Measurements from ENCODE around the gene TAS1R3. TPM values are rescaled to one million over a fixed set of nuclear protein-coding genes. Genes with fewer than 3 reads are reported as not detected.
A peak's percentile ranks its signal among the peaks of the same experiment; 100 is the strongest.
"Not testable (repeated sequence)": the region's sequence is repeated elsewhere in the genome, so short reads cannot be mapped to it uniquely, and the experiment has no call there.

The TAS1R3 gene
- total RNA-seq, 1 experiment from 2014 or later = 0.48 TPM

DNA sequence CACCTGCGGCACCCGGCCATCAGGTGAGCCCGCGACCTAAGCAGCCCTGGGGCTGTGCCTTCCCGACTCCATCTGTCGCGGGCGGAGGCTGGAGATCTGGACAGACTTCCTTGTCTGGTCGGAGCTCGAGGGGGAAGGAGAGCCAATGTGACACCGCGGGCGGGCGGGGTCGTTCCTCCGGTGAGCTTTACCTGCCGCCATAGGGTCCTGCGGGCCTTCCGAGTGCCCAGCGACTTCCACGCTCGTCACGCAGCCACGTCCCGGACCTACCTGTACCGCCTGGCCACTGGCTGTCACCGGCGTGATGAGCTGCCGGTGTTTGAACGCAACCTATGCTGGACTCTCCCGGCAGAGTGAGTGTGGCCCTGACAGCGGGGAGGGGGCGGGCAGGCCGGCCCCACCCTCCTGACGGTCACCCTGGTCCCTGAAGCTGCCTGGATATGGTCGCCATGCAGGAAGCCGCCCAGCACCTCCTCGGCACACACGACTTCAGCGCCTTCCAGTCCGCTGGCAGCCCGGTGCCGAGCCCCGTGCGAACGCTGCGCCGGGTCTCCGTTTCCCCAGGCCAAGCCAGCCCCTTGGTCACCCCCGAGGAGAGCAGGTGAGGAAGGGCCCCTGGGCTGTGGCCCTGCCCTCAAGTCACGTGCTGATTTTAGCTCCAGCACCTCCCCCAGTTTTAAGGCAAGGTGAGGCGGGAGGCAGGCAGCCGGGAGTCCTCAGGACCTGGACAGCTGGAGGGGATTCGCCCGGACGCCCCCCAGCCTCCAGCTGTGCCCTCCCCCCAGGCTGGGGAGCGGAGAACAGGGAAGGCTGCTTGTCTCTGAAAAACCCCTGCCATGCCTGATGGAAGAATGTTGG, 21.6 kb upstream of the TAS1R3 start:
- DNase-seq (ENCODE audit: low read depth) = no peak

GRCh38 chr1:1310109-1310385, 21.0 kb upstream of the TAS1R3 start:
- DNase-seq (ENCODE audit: low read depth) = no peak

DNA sequence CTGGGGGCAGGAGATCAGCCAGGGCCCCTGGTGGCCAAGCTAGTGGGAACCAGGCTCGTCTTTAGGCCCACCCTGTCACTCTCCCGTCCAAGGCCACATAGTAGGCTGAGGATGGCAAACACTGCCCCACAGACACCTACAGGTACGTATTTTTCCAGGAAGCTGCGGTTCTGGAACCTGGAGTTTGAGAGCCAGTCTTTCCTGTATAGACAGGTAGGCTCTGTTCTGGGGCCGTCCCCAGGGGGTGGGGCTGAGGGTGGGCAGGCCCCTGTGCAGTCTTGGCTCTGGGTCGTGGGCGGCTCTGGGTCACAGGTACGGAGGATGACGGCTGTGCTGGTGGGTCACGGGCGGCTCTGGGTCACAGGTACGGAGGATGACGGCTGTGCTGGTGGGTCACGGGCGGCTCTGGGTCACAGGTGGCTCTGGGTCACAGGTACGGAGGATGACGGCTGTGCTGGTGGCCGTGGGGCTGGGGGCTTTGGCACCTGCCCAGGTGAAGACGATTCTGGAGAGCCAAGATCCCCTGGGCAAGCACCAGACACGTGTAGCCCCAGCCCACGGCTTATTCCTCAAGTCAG, 20.5 kb upstream of the TAS1R3 start:
- no peak for DNase-seq (ENCODE audit: low read depth)

- no peak for DNase-seq (ENCODE audit: low read depth)
Observed at GRCh38 chr1:1311107-1312104, 19.7 kb upstream of the TAS1R3 start.

GRCh38 chr1:1312450-1313314, 18.4 kb upstream of the TAS1R3 start:
- no peak for DNase-seq (ENCODE audit: low read depth)

GRCh38 chr1:1313500-1314236, 17.4 kb upstream of the TAS1R3 start:
- DNase-seq (ENCODE audit: low read depth) = no peak

DNA sequence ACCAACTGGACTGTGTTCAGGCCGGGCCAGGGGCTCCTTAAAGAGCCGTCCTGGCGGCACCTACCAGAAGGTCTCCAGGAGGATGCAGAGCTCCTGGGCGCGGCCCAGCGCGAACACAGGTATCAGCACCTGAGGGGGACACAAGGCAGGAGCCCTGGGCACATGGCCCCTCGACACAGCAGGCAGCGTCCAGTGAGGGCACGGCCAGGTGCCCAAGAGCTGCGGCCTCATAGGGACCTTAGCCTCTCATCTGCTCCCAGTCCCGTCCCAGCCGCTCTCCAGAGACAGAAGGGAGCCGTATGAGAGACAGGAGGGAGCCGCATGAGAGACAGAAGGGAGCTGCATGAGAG, 16.9 kb upstream of the TAS1R3 start:
- no peak for DNase-seq (ENCODE audit: low read depth)

DNA sequence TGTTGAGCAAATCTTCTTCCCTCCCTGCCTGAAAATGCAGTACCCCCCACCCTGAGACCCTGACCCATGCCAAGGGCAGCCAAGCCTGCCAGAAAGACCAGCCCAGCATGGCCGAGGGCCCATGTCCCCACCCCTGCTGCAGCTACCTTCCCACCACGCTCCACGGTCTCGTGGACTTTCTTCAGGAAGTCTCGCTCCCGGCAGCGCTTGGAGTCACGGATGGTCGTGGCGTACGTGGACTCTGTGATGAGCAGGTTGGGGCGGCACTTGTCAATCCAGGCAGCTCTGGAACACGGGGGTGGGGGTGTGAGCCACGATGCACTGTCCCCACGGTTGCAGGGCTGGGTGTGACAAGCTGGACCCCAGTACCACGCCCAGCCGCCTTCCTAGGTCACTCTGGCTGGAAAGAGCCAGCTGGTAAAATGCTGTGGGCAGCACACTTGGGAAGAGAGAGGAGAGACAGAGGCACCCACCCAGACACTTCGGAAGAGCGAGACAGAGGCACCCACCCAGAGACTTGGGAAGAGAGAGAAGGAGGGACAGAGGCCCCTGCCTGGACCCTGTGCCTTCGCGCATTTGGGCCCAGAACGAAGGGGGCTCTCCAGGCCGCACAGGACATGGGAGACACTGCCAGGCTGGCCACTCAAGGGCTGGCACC, 16.3 kb upstream of the TAS1R3 start:
- no peak for DNase-seq (ENCODE audit: low read depth)

DNA sequence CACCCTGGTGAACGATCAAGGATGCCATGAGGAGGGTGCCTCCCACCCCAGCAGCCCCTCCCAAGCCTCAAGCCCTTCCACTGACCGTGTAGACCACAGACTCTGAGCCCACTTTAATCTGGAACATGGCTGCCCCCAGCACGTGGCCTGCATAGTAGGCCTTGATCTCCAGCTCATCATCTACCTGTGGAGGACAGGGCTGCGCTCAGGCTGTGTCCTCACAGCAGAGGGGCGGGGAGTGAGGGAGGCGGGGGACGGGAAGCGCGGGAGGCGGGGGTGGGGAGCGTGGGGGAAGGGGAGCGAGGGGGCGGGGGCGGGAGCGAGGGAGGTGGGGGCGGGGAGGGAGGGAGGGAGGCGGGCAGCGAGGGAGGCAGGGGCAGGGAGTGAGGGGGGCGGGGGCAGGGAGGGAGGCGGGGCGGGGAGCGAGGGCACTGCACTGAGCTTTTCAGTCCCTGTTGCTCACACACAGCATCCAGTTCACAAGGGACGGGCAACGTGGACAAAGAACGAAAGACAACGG, 15.6 kb upstream of the TAS1R3 start:
- no peak for DNase-seq (ENCODE audit: low read depth)

DNA sequence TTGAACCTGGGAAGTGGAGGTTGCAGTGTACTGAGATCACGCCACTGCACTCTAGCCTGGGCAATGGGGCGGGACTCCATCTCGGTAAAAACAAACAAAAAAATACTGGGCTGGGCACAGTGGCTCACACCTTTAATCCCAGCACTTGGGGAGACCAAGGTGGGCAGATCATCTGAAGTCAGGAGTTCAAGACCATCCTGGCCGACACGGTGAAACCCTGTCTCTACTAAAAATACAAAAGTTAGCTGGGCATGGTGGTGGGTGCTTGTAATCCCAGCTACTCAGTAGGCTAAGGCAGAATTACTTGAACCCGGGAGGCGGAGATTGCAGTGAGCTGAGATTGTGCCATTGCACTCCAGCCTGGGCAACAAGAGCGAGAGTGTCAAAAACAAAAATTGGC, 14.9 kb upstream of the TAS1R3 start:
- not testable (repeated sequence) for DNase-seq (ENCODE audit: low read depth)

GRCh38 chr1:1317420-1317819, 13.7 kb upstream of the TAS1R3 start:
- DNase-seq (ENCODE audit: low read depth) = no peak

- peak; percentile 94 for DNase-seq (ENCODE audit: low read depth)
Observed at GRCh38 chr1:1318131-1318652, 12.9 kb upstream of the TAS1R3 start.

DNA sequence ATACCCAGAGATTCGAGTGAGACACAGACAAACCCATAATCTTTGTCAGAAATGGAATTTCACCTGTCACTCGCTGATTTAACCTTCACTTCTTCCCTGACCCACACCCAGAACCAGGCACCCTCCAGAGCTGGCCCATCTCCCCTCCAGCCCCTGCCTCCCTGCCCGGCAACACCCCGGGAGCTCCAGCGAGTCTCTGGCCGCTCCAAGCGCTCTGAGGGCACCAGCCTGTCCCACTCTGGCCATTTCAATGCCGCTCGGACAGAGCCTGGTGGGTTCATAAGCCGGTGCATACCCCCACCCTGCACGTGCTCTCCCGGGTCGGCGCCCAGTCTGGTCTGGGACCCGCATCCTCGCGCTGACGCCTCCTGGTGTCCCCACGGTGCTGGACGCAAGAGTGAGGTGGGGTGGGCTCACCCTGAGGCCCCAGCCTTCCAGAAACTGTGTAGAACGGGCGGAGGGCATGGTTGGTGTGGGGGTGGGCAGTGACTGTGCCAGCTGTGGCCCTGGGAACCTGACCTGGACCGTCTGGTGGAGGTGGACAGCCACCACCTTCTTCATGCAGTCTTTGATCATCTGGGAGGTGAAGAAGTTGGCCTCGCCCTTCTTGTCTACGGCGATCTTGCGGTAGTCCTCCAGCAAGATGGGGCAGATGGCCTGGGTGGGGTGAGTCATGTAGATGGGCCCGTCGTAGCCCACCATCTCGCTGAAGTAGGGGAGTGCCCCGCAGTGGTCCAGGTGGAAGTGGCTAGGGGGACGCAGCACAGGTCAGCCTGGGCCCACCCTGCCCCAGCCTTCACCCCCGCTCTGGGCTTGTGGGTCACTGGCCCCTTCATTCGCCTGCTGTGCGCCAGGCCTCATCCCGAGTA, 12.1 kb upstream of the TAS1R3 start:
- DNase-seq (ENCODE audit: low read depth) = no peak

DNA sequence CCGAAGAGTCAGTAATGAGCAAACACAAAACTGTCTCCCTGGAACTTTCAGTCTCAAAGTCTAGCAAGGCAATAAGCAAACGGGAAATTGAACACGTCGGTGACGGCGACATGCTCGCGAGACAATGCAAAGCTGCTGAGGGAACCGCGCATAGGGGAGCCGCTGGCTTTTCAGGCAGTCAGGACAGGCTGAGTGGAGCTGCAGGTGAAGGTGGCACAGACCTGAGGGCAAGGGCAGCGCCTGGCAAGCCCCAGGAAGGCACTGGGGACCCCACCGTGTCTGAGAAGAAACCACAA, 11.5 kb upstream of the TAS1R3 start:
- no peak for DNase-seq (ENCODE audit: low read depth)

GRCh38 chr1:1320666-1321448, 10.2 kb upstream of the TAS1R3 start:
- DNase-seq (ENCODE audit: low read depth) = no peak

DNA sequence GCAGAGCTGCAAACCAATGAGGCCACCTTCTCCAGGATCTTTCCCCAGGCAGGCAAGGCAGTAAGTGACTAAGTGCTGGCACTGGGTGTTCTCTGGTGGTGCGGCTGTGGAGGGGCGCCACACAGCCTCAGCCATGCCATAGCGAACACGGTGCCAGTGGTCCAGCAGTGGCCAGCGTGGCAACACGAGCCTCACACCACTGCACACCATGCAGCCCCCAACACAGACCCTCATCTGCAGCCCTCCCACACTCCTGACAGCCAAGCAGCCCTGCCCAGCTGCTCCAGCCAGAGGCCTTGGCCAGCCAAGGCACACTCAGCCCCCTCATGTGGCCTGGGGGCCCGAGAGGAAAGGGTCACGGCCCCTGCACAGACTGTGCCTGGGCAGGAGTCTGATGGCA, 9.6 kb upstream of the TAS1R3 start:
- DNase-seq (ENCODE audit: low read depth) = no peak

GRCh38 chr1:1322418-1322817, 8.7 kb upstream of the TAS1R3 start:
- no peak for DNase-seq (ENCODE audit: low read depth)

- no peak for DNase-seq (ENCODE audit: low read depth)
Observed at GRCh38 chr1:1322952-1323351, 8.1 kb upstream of the TAS1R3 start.
